Measurements from ENCODE around the gene JAM3. TPM values are rescaled to one million over a fixed set of nuclear protein-coding genes. Genes with fewer than 3 reads are reported as not detected.

The JAM3 gene
- total and polyA plus RNA-seq, 8 donors = 4.0 to 83.4 (median 20.0) TPM

- no peak for DNase-seq
- H3K9me3 ChIP-seq = no peaks in the 10 kb centered on the region
- intact Hi-C loops (cut with DNase I; ENCODE audit: low total_unique reads) = no loop called here
- WGBS, 5 donors = 65 to 76% (median 69%) methylated on average over 2 of the region's 2 CpGs
- TF ChIP-seq EP300 (IDR thresholded peaks at IDR 0.05) = no peak
- no peak for TF ChIP-seq CTCF (IDR thresholded peaks at IDR 0.05)
- no peak for TF ChIP-seq POLR2A (IDR thresholded peaks at IDR 0.05)
- TF ChIP-seq POLR2AphosphoS5 (IDR thresholded peaks at IDR 0.05) = no peak
- H3K36me3 ChIP-seq = no peaks in the 10 kb centered on the region
- H3K4me3 ChIP-seq = no peak overlapping the region
- no peaks in the 10 kb centered on the region for H3K4me1 ChIP-seq
- peaks cover 0 to 44% (median 8%) of the 10 kb centered on the region in 3 donors for H3K27me3 ChIP-seq
- H3K27ac ChIP-seq = no peak overlapping the region
These were observed 5.8 kb upstream of the JAM3 start for GRCh38 chr11:134063124-134063495.

GRCh38 chr11:134063991-134064747, 4.7 kb upstream of the JAM3 start:
- no peaks in the 10 kb centered on the region for H3K9me3 ChIP-seq
- H3K27ac ChIP-seq = peak overlapping the region in 1 of 5 donors; percentile 8
- H3K36me3 ChIP-seq = no peaks in the 10 kb centered on the region
- intact Hi-C loops (cut with DNase I; ENCODE audit: low total_unique reads) = no loop called here
- 71 to 83% (median 76%) methylated on average over 11 to 12 of the region's 12 CpGs for WGBS, 5 donors
- H3K4me3 ChIP-seq = no peak overlapping the region
- H3K4me1 ChIP-seq = peaks cover 0 to 9% (median 7%) of the 10 kb centered on the region in 4 donors
- DNase-seq = no peak
- peaks cover 0 to 44% (median 12%) of the 10 kb centered on the region in 3 donors for H3K27me3 ChIP-seq
- TF ChIP-seq POLR2AphosphoS5 (IDR thresholded peaks at IDR 0.05) (no peak), POLR2A (IDR thresholded peaks at IDR 0.05) (no peak)

- 88 to 94% (median 91%) methylated on average over 3 of the region's 3 CpGs for WGBS, 5 donors
- H3K4me3 ChIP-seq = no peak overlapping the region
- peaks cover 0 to 47% (median 17%) of the 10 kb centered on the region in 3 donors for H3K27me3 ChIP-seq
- no peaks in the 10 kb centered on the region for H3K36me3 ChIP-seq
- no peaks in the 10 kb centered on the region for H3K9me3 ChIP-seq
- intact Hi-C loops (cut with DNase I; ENCODE audit: low total_unique reads) = no loop called here
- TF ChIP-seq EP300 (IDR thresholded peaks at IDR 0.05) (no peak), POLR2A (IDR thresholded peaks at IDR 0.05) (no peak), CTCF (IDR thresholded peaks at IDR 0.05) (no peak), POLR2AphosphoS5 (IDR thresholded peaks at IDR 0.05) (no peak)
- H3K27ac ChIP-seq = no peak overlapping the region
- no peak for DNase-seq
- peaks cover 0 to 21% (median 15%) of the 10 kb centered on the region in 4 donors for H3K4me1 ChIP-seq
These were observed 3.5 kb upstream of the JAM3 start for GRCh38 chr11:134065381-134065780.

- Histone ChIP-seq H3K27me3 (peaks cover 0 to 48% (median 17%) of the 10 kb centered on the region in 3 donors), H3K9me3 (no peaks in the 10 kb centered on the region), H3K4me3 (no peak overlapping the region), H3K4me1 (peaks cover 0 to 27% (median 16%) of the 10 kb centered on the region in 4 donors), H3K36me3 (no peaks in the 10 kb centered on the region), H3K27ac (no peak overlapping the region)
- intact Hi-C loops (cut with DNase I; ENCODE audit: low total_unique reads) = no loop called here
- 28 to 49% (median 48%) methylated on average over 12 of the region's 12 CpGs for WGBS, 5 donors
- no peak for TF ChIP-seq POLR2A (IDR thresholded peaks at IDR 0.05)
- no peak for TF ChIP-seq EP300 (IDR thresholded peaks at IDR 0.05)
- TF ChIP-seq POLR2AphosphoS5 (IDR thresholded peaks at IDR 0.05) = no peak
- no peak for TF ChIP-seq CTCF (IDR thresholded peaks at IDR 0.05)
- no peak for DNase-seq
These were observed 1.7 kb upstream of the JAM3 start for GRCh38 chr11:134066943-134067885.
